GM13976 (cell line): ENCODE results near the gene FRAT1.

Experiments used
- DNase-seq: peaks from one replicate; pipeline ENCODE4 v3.0.0; 2012; ENCODE audit warnings: low spot score
- in situ Hi-C: fragments of 300-500 bp; cut with MboI; formaldehyde crosslinking; loops from one replicate; pipeline ENCODE4 v1.12.0; 2022; ENCODE audit warnings: low sequenced_read_pairs, mixed read lengths, inconsistent platforms; ENCODE audit not compliant: unreplicated experiment
- TF ChIP-seq, protein P1 (sequence below): IDR thresholded peaks from 2 replicates; pipeline ENCODE4 v1.5.1; 2012; ENCODE audit warnings: borderline replicate concordance, mild to moderate bottlenecking; ENCODE audit not compliant: insufficient read depth; ENCODE audit errors: extremely low read depth, missing control alignments, control extremely low read depth

Gene FRAT1

DNA sequence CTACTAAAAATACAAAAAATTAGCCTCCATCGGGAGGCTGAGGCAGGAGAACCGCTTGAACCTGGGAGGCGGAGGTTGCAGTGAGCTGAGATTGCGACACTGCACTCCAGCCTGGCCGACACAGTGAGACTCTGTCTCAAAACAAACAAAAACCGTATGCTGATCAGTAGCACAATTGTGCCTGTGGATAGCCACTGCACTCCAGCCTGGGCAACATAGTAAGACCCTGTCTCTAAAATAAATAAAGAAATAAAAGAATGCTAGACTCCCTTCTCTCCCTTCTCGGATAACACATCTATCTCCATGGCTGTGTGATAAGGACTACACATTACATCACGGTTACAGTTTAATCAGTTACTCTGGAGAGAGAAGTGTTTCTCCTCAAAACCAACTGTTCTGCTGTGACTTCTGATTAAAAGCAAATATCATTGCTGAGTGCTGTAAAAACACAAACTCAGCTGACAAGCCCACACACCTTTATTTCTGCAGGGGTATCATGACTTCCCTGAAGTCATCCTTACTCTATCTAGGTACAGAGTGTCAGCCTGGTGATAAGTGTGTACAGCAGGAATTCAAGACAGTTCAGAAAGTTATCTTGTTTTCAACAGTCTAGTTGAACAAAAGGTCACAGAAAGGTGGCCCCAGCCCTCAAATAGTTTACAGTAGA, 21.4 kb upstream of the FRAT1 start:
- in situ Hi-C loops, result no loop called here
- no peak for DNase-seq
- TF ChIP-seq, protein P1, sequence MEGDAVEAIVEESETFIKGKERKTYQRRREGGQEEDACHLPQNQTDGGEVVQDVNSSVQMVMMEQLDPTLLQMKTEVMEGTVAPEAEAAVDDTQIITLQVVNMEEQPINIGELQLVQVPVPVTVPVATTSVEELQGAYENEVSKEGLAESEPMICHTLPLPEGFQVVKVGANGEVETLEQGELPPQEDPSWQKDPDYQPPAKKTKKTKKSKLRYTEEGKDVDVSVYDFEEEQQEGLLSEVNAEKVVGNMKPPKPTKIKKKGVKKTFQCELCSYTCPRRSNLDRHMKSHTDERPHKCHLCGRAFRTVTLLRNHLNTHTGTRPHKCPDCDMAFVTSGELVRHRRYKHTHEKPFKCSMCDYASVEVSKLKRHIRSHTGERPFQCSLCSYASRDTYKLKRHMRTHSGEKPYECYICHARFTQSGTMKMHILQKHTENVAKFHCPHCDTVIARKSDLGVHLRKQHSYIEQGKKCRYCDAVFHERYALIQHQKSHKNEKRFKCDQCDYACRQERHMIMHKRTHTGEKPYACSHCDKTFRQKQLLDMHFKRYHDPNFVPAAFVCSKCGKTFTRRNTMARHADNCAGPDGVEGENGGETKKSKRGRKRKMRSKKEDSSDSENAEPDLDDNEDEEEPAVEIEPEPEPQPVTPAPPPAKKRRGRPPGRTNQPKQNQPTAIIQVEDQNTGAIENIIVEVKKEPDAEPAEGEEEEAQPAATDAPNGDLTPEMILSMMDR, result no peak

DNA sequence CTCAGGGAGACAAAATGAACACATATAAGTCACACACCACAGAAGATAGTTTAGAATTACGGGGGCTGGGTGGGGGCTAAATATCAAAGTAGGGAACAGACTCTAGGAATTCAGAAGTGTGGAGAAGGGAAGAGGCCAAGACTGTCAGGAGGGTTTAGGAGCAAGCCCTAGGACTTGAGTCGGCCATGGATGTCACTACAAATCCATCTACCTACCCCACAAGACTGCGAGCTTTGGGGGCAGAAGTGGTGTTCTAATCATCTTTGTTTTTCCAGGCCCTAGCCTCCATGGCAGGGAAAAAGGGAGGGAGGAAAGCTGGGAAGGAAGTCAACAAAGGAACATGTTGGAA, 20.9 kb upstream of the FRAT1 start:
- in situ Hi-C loops, result no loop called here
- DNase-seq, result no peak

DNA sequence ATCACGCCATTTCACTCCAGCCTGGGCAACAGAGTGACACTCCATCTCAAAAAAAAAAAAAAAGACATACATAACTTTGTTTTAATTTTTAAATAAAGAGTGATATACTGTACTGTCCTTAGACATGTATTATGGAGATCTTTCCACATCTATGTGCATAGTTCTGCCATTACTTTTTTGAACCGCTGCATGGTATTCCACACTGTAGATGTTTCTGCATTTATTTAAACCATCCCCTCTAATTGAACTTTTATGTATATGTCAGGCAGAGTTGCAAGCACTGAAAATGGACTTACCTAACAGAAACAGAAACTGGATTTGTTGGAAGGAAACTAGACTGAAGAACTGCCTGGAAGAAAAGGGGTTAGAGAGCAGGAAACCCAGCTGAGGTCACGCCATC, 18.1 kb upstream of the FRAT1 start:
- no peak for DNase-seq
- TF ChIP-seq, protein P1, result no peak
- in situ Hi-C loops, result no loop called here

More for the DNA sequence above, 20.9 kb upstream of the FRAT1 start:
- TF ChIP-seq, protein P1, result no peak

DNA sequence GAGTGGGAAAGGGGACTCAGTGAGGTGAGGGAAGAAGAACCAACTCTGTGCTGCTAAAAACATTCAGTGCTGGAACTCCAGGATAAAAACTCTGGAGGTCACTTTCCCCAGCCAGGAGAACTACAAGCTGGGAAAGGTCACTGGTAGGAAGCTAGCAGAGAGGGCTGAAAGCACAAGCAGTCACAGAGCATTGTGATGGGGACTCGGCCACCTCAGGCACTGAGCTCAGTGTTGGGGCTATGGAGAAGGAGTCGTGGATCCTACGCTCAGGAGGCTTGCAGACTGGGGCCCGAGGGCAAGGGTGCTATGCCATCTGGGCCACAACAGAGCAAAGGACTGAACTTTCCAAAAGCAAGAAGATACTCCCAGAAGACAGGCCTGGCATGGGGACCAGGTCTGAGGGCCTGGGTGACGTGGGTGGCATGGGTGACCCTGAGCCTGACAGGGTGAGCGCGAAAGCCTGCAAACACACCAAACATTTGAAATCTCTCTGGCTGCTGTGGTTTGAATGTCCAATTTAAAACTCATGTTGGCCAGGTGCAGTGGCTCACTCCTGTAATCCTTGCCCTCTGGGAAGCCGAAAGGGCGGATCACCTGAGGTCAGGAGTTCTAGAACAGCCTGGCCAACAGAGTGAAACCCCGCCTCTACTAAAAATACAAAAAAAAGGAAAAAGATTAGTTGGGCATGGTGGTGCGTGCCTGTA, 16.8 kb upstream of the FRAT1 start:
- in situ Hi-C loops, result no loop called here
- TF ChIP-seq, protein P1, result no peak

DNA sequence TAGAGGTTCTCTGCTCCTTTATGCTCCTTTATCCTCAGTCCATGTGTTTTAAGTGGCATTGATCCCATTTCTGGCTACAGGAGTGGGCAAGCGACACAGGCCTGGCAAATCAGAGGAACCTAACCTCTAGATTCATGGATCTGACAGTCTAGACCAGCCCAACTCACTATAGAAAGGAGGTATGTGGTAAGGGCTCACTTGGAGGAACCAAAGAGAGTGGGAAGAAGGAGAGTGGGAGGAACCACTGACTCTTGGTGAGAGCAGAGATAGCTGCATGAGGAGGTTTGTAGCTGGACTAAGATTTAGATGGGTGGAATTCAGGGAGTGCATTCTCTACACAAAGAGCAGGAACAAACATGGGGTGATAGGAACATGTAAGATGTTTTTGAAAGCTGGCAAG, 11.6 kb upstream of the FRAT1 start:
- TF ChIP-seq, protein P1, result no peak
- no peak for DNase-seq
- in situ Hi-C loops, result no loop called here

More for the DNA sequence above, 16.8 kb upstream of the FRAT1 start:
- DNase-seq, result no peak

DNA sequence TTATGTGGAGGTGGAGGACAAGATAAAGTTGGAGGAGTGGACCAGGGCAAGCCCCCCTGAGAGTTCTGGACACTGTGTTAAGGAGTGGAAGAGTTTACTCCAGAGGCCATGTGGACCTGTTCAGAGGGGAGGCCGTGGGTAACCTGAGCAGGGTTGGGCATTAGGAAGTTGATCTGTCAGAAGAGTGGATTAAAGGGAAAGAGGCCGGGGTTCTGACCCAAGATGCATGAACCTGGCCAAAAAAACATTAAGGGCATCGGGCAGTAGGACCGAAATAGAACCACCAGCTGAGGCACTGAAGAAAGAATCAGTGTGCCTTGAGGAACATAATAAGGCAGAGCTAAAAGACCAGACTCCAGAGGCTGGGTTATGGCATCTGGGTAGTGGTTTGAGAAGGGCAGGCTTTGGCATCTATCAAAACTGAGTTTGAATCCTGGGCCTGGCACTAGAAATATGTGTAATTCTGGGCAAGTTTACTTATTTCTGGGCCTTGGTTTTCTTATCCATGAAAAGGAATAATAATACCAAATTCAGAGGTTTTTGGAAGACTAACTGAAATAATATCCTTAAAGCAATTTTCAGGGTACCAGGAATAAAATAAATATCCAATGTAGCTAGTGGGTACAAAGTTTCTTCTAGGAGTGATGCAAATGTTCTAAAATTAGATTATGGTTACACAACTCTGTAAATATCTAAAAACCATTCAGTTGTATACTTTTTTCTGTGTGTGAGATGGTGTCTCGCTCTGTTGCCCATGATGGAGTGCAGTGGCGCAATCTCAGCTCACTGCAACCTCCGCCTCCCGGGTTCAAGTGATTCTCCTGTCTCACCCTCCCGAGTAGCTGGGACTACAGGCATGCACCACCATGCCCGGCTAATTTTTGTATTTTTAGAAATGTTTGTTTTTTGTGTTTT, 10.9 kb upstream of the FRAT1 start:
- no peak for DNase-seq
- in situ Hi-C loops, result no loop called here
- TF ChIP-seq, protein P1, result no peak
